CD14-positive monocyte (primary cell): ENCODE results near the gene TENM3. TPM values are rescaled to one million over a fixed set of nuclear protein-coding genes. Genes with fewer than 3 reads are reported as not detected.

ENCODE experiments used
- DNase-seq, 3 donors: peaks; one replicate each; pipeline ENCODE4 v3.0.0-alpha.2; 2011 to 2022
- H2AFZ ChIP-seq: 2 replicates; pipeline ENCODE4 v1.6.0; 2012; ENCODE audit warnings: mild to moderate bottlenecking, low read depth, low read length, inconsistent platforms; ENCODE audit not compliant: insufficient read depth, poor library complexity, severe bottlenecking
- H3K27ac ChIP-seq, 2 donors: 1 replicate in 1 of 2; 2 replicates in 1 of 2; pipeline ENCODE4 v1.5.1; 2012 to 2013; ENCODE audit warnings: low read length in 2 of 2, control low read depth in 1 of 2, inconsistent platforms in 1 of 2, low read depth in 1 of 2, mild to moderate bottlenecking in 1 of 2
- H3K27me3 ChIP-seq, 2 donors: one replicate each; pipeline versions ENCODE4 v1.6.0 to v1.6.1; 2011 to 2013; ENCODE audit warnings: low read length in 2 of 2; ENCODE audit not compliant: control insufficient read depth in 2 of 2, insufficient read depth in 2 of 2
- H3K36me3 ChIP-seq, 2 donors: replicated peaks in 1 of 2; 1 replicate in 1 of 2; 2 replicates in 1 of 2; pipeline versions ENCODE4 v1.5.1 to v1.6.1; 2012 to 2013; ENCODE audit warnings: low read length in 2 of 2, control low read depth in 1 of 2, inconsistent platforms in 1 of 2, mild to moderate bottlenecking in 1 of 2; ENCODE audit not compliant: insufficient read depth in 2 of 2, control insufficient read depth in 1 of 2
- H3K4me1 ChIP-seq, 2 donors: 1 replicate in 1 of 2; 2 replicates in 1 of 2; pipeline versions ENCODE4 v1.5.1 to v1.6.1; 2012 to 2013; ENCODE audit warnings: low read length in 2 of 2, control low read depth in 1 of 2, inconsistent platforms in 1 of 2, mild to moderate bottlenecking in 1 of 2, moderate library complexity in 1 of 2; ENCODE audit not compliant: insufficient read depth in 2 of 2, control insufficient read depth in 1 of 2
- H3K4me2 ChIP-seq: replicated peaks from 2 replicates; pipeline ENCODE3; 2012; ENCODE audit warnings: low read length, moderate library complexity, mild to moderate bottlenecking; ENCODE audit not compliant: poor library complexity, severe bottlenecking; ENCODE audit errors: extremely low read depth
- H3K4me3 ChIP-seq, 3 experiments: fragments of 200-600 bp in 1 of 3; sonication (generic) in 1 of 3; replicated peaks in 1 of 3; 1 replicate in 2 of 3; 2 replicates in 1 of 3; pipeline ENCODE4 v1.5.1; 2011 to 2013; ENCODE audit warnings: low read length in 3 of 3, mild to moderate bottlenecking in 3 of 3, control low read depth in 2 of 3, low read depth in 2 of 3, inconsistent platforms in 1 of 3, moderate library complexity in 1 of 3
- H3K79me2 ChIP-seq: 2 replicates; pipeline ENCODE4 v1.6.0; 2012; ENCODE audit warnings: mild to moderate bottlenecking, control low read depth, inconsistent platforms, low read length, moderate library complexity; ENCODE audit not compliant: insufficient read depth
- H3K9ac ChIP-seq: 2 replicates; pipeline ENCODE4 v1.6.0; 2017; ENCODE audit warnings: low read length, mild to moderate bottlenecking; ENCODE audit not compliant: insufficient read depth, poor library complexity, severe bottlenecking
- H3K9me3 ChIP-seq, 2 donors: replicated peaks in 1 of 2; 1 replicate in 1 of 2; 2 replicates in 1 of 2; pipeline versions ENCODE4 v1.5.1 to v1.6.1; 2012 to 2013; ENCODE audit warnings: low read length in 2 of 2, control low read depth in 1 of 2; ENCODE audit not compliant: control insufficient read depth in 1 of 2, insufficient read depth in 1 of 2
- H4K20me1 ChIP-seq: 2 replicates; pipeline ENCODE4 v1.6.0; 2012; ENCODE audit warnings: mild to moderate bottlenecking, low read length, control low read depth, moderate library complexity; ENCODE audit not compliant: insufficient read depth
- H3K27ac Mint-ChIP-seq, 7 donors: one replicate each; pipeline ENCODE4 v1.8.0; 2020; ENCODE audit warnings: mild to moderate bottlenecking in 7 of 7, mixed read lengths in 7 of 7, moderate library complexity in 6 of 7, inconsistent platforms in 2 of 7
- H3K27me3 Mint-ChIP-seq, 3 donors: one replicate each; pipeline ENCODE4 v1.8.0; 2021 to 2022; ENCODE audit warnings: low read depth in 3 of 3, mild to moderate bottlenecking in 3 of 3, mixed read lengths in 3 of 3, moderate library complexity in 3 of 3, inconsistent platforms in 1 of 3
- H3K36me3 Mint-ChIP-seq, 2 donors: one replicate each; pipeline ENCODE4 v1.8.0; 2020; ENCODE audit warnings: mixed read lengths in 2 of 2, inconsistent platforms in 1 of 2, mild to moderate bottlenecking in 1 of 2
- H3K4me1 Mint-ChIP-seq: one replicate; pipeline ENCODE4 v1.8.0; 2020; ENCODE audit warnings: mild to moderate bottlenecking, mixed read lengths
- H3K4me3 Mint-ChIP-seq, 2 donors: one replicate each; pipeline ENCODE4 v1.8.0; 2020; ENCODE audit warnings: mild to moderate bottlenecking in 2 of 2, mixed read lengths in 2 of 2, moderate library complexity in 1 of 2
- H3K9me3 Mint-ChIP-seq, 7 donors: one replicate each; pipeline ENCODE4 v1.8.0; 2020 to 2022; ENCODE audit warnings: mixed read lengths in 7 of 7, mild to moderate bottlenecking in 6 of 7, moderate library complexity in 6 of 7, inconsistent platforms in 2 of 7
- WGBS: methylation state at CpG from one replicate; pipeline ENCODE4 v1.1.5; 2013; ENCODE audit warnings: missing lambda C conversion rate; ENCODE audit not compliant: insufficient coverage; 5-methylcytosine and 5-hydroxymethylcytosine counted together
- intact Hi-C, 2 donors: fragments of 100-400 bp; cut with micrococcal nuclease; formaldehyde crosslinking; loops; one replicate each; pipeline versions ENCODE4 v1.15.0 to v1.15.1; 2023
- polyA plus RNA-seq, 3 donors: library from polyadenylated mRNA; depleted of rRNA in 1 of 3; unstranded in 2 of 3; stranded (reverse) in 1 of 3; fragments of 300-500 nt in 2 of 3; fragments of >200 nt in 1 of 3; fragmentation: Illumina TruSeq in 2 of 3; gene quantifications; 1 replicate in 2 of 3; 2 replicates in 1 of 3; pipeline ENCODE4 v1.2.3, GENCODE V29; 2012 to 2021
- TF ChIP-seq, protein P1 (sequence below): fragments of 200-600 bp; IDR thresholded peaks from one replicate; pipeline ENCODE4 v1.8.0; 2022; ENCODE audit warnings: antibody characterized with exemption, mild to moderate bottlenecking

The TENM3 gene
- polyA plus RNA-seq, 3 donors: not detected

DNA sequence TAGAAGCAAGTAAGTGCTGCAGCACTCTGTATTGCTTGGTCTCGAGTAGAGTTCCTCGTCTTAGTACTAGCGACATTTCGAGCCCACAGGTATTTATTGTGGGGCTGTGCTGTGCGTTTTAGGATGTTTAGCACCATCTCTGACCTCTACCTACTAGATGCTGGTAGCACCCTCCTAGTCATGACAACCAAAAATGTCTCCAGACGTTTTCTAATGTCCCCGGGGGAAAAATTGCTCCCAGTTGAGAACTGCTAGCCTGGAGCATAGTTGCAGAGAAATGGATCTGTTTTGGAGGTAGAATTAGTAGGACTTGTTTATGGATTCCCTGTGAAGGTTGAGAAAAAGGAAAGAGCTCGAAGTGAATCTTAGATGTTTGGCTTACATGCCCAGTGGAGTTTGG is 287.2 kb downstream of the TENM3 start:
- no peak overlapping the region for H2AFZ ChIP-seq
- no peaks in the 10 kb centered on the region for H3K27me3 ChIP-seq
- TF ChIP-seq, protein P1, sequence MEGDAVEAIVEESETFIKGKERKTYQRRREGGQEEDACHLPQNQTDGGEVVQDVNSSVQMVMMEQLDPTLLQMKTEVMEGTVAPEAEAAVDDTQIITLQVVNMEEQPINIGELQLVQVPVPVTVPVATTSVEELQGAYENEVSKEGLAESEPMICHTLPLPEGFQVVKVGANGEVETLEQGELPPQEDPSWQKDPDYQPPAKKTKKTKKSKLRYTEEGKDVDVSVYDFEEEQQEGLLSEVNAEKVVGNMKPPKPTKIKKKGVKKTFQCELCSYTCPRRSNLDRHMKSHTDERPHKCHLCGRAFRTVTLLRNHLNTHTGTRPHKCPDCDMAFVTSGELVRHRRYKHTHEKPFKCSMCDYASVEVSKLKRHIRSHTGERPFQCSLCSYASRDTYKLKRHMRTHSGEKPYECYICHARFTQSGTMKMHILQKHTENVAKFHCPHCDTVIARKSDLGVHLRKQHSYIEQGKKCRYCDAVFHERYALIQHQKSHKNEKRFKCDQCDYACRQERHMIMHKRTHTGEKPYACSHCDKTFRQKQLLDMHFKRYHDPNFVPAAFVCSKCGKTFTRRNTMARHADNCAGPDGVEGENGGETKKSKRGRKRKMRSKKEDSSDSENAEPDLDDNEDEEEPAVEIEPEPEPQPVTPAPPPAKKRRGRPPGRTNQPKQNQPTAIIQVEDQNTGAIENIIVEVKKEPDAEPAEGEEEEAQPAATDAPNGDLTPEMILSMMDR: no peak
- H3K9me3 ChIP-seq: no peaks in the 10 kb centered on the region
- DNase-seq: no peak
- H3K79me2 ChIP-seq: no peaks in the 10 kb centered on the region
- Mint-ChIP-seq H3K27ac (no peak overlapping the region), H3K4me3 (no peak overlapping the region), H3K9me3 (peaks cover 0 to 3% (median 0%) of the 10 kb centered on the region in 7 donors), H3K27me3 (no peaks in the 10 kb centered on the region), H3K4me1 (no peaks in the 10 kb centered on the region), H3K36me3 (no peaks in the 10 kb centered on the region)
- WGBS: 100% methylated on average over 2 of the region's 8 CpGs
- no peaks in the 10 kb centered on the region for H3K4me1 ChIP-seq
- H3K36me3 ChIP-seq: no peaks in the 10 kb centered on the region
- intact Hi-C loops: no loop called here
- no peaks in the 10 kb centered on the region for H4K20me1 ChIP-seq
- H3K9ac ChIP-seq: no peak overlapping the region
- no peak overlapping the region for H3K4me2 ChIP-seq
- no peak overlapping the region for H3K4me3 ChIP-seq
- H3K27ac ChIP-seq: no peak overlapping the region

GRCh38 chr4:182531555-182532162 is 288.5 kb downstream of the TENM3 start:
- no peak overlapping the region for H2AFZ ChIP-seq

More at GRCh38 chr4:182531555-182532162, 288.5 kb downstream of the TENM3 start:
- Histone ChIP-seq H3K9ac (no peak overlapping the region), H3K27me3 (no peaks in the 10 kb centered on the region), H3K4me1 (no peaks in the 10 kb centered on the region), H3K79me2 (no peaks in the 10 kb centered on the region), H3K4me3 (no peak overlapping the region), H4K20me1 (no peaks in the 10 kb centered on the region), H3K27ac (no peak overlapping the region), H3K4me2 (no peak overlapping the region), H3K36me3 (no peaks in the 10 kb centered on the region), H3K9me3 (no peaks in the 10 kb centered on the region)
- peaks cover 0 to 3% (median 0%) of the 10 kb centered on the region in 7 donors for H3K9me3 Mint-ChIP-seq
- TF ChIP-seq, protein P1: no peak
- no peaks in the 10 kb centered on the region for H3K36me3 Mint-ChIP-seq
- no peaks in the 10 kb centered on the region for H3K27me3 Mint-ChIP-seq
- WGBS: 77% methylated on average over 8 of the region's 8 CpGs
- no peak for DNase-seq
- intact Hi-C loops: no loop called here
- no peak overlapping the region for H3K27ac Mint-ChIP-seq
- no peaks in the 10 kb centered on the region for H3K4me1 Mint-ChIP-seq
- H3K4me3 Mint-ChIP-seq: no peak overlapping the region
